GM19238 (cell line): ENCODE measurements around the gene SCIMP.
"Not testable (repeated sequence)": the region's sequence is repeated elsewhere in the genome, so short reads cannot be mapped to it uniquely, and the experiment has no call there.

Source experiments
- DNase-seq: peaks from one replicate; pipeline ENCODE4 v3.0.0; 2011; ENCODE audit warnings: low spot score; ENCODE audit not compliant: insufficient read length

The SCIMP gene

GRCh38 chr17:5191541-5192417, 42.9 kb downstream of the SCIMP start, which contains the start of gene ZNF594:
Gene ZNF594 (minus strand): TSS chr17:5191868. CDS start chr17:5184256, 7,612 bp downstream.
- DNase-seq = peak; percentile 98

GRCh38 chr17:5184288-5184687, 50.4 kb downstream of the SCIMP start:
- DNase-seq = no peak

- no peak for DNase-seq
Measured at GRCh38 chr17:5183410-5183793, 51.3 kb downstream of the SCIMP start.

GRCh38 chr17:5182597-5183409, 51.9 kb downstream of the SCIMP start:
- DNase-seq = no peak

GRCh38 chr17:5181509-5182305, 53.0 kb downstream of the SCIMP start:
- no peak for DNase-seq

- no peak for DNase-seq
Measured at GRCh38 chr17:5179003-5179402, 55.7 kb downstream of the SCIMP start.

GRCh38 chr17:5175027-5175426, 59.6 kb downstream of the SCIMP start:
- not testable (repeated sequence) for DNase-seq

- DNase-seq = not testable (repeated sequence)
Measured at GRCh38 chr17:5165791-5166564, 68.7 kb downstream of the SCIMP start.

- DNase-seq = no peak
Measured at GRCh38 chr17:5164436-5164835, 70.2 kb downstream of the SCIMP start.

GRCh38 chr17:5161793-5162192, 72.9 kb downstream of the SCIMP start:
- DNase-seq = not testable (repeated sequence)

- DNase-seq = not testable (repeated sequence)
Measured at GRCh38 chr17:5160702-5161101, 74.0 kb downstream of the SCIMP start.
